ENCODE measurements around the gene HK2.
A peak's percentile ranks its signal among the peaks of the same experiment; 100 is the strongest.

HK2 gene

DNA sequence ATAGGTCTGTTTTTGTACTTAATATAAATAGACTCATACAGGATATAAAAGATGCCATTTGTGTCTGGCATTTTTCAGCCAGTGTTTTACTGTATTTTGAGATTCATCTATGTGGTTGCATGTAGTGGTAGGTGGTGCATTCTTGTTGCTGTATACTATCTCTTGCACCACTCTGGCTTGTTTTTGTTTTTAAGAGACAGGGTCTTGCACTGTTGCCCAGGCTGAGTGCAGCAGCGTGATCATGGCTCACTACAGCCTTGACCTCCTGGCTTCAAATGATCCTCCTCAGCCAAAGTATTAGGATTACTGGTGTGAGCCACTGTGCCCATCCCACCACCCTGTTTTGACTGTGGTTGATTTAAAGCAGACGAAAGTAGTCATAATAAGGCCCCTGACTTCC is 12.6 kb downstream of the HK2 start:
- Histone ChIP-seq H3K4me1 (ENCODE audit: low read length) (peaks cover 76% of the 10 kb centered on the region), H4K20me1 (ENCODE audit: insufficient read depth, low read length) (no peaks in the 10 kb centered on the region), H3K79me2 (ENCODE audit: low read length) (peaks cover 90% of the 10 kb centered on the region)

DNA sequence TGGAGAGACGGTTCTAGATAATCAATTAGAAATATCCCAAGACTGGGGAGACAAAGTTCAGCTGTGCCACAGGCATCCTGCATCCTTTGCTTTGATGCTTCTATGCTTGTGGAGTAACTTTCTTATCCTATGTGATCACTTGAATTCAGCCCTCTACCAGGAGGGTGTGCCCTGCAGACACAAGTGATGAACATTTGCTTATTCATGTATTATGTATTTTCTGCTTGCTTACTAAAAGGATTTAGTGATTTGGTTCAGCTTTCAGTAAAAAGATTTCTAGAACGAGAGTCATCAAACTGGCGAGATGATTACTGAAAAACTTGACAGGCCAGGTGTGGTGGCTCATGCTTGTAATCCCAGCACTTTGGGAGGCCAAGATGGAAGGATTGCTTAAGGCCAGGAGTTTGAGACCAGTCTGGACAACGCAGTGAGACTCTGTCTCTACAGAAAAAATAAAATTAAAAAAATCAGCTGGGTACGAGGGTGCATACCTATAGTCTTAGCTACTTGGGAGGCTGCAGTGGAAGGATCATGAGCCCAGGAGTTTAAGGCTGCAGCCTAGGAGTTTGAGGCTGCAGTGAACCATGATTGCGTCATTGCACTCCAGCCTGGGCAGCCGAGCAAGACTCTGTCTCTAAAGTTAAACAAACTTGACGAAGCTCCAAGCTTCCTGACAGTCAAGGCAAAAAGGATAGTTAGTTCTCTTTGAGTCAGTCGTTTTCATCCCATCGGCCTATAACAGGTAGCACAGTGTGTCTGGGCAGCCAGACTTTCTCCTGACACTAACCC is 13.3 kb downstream of the HK2 start:
- H3K4me3 ChIP-seq (ENCODE audit: low read length): no peak overlapping the region
- no peak overlapping the region for H3K4me2 ChIP-seq (ENCODE audit: low read depth, low read length)
- no peak for TF ChIP-seq EZH2phosphoT487 (IDR thresholded peaks at IDR 0.05; ENCODE audit: low read length)
- TF ChIP-seq EZH2 (optimal IDR thresholded peaks at IDR 0.05; ENCODE audit: low read depth, low read length): no peak
- TF ChIP-seq, protein P1, sequence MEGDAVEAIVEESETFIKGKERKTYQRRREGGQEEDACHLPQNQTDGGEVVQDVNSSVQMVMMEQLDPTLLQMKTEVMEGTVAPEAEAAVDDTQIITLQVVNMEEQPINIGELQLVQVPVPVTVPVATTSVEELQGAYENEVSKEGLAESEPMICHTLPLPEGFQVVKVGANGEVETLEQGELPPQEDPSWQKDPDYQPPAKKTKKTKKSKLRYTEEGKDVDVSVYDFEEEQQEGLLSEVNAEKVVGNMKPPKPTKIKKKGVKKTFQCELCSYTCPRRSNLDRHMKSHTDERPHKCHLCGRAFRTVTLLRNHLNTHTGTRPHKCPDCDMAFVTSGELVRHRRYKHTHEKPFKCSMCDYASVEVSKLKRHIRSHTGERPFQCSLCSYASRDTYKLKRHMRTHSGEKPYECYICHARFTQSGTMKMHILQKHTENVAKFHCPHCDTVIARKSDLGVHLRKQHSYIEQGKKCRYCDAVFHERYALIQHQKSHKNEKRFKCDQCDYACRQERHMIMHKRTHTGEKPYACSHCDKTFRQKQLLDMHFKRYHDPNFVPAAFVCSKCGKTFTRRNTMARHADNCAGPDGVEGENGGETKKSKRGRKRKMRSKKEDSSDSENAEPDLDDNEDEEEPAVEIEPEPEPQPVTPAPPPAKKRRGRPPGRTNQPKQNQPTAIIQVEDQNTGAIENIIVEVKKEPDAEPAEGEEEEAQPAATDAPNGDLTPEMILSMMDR (IDR thresholded peaks at IDR 0.05; ENCODE audit: low read length): no peak
- DNase-seq: no peak
- peaks cover 35% of the 10 kb centered on the region for H3F3A ChIP-seq (ENCODE audit: insufficient read depth, low read length)
- H2AFZ ChIP-seq (ENCODE audit: low read length): no peak overlapping the region
- H3K79me2 ChIP-seq (ENCODE audit: low read length): peaks cover 90% of the 10 kb centered on the region
- H3K9me2 ChIP-seq (replicated peaks; ENCODE audit: insufficient read depth, low read length): no peaks in the 10 kb centered on the region
- no peaks in the 10 kb centered on the region for H4K20me1 ChIP-seq (ENCODE audit: insufficient read depth, low read length)
- no peaks in the 10 kb centered on the region for H3K36me3 ChIP-seq (replicated peaks; ENCODE audit: insufficient read depth, low read length)
- no peaks in the 10 kb centered on the region for H3K9me3 ChIP-seq (replicated peaks; ENCODE audit: insufficient read depth, low read length)
- H3K27ac ChIP-seq (ENCODE audit: low read length): no peak overlapping the region
- H3K9ac ChIP-seq (ENCODE audit: low read length): no peak overlapping the region
- H3K27me3 ChIP-seq (replicated peaks; ENCODE audit: insufficient read depth, low read length): no peaks in the 10 kb centered on the region
- peaks cover 78% of the 10 kb centered on the region for H3K4me1 ChIP-seq (ENCODE audit: low read length)

More for the DNA sequence above, 12.6 kb downstream of the HK2 start:
- no peak for DNase-seq
- Histone ChIP-seq H3K36me3 (replicated peaks; ENCODE audit: insufficient read depth, low read length) (no peaks in the 10 kb centered on the region), H3K9me2 (replicated peaks; ENCODE audit: insufficient read depth, low read length) (no peaks in the 10 kb centered on the region), H3K27ac (ENCODE audit: low read length) (no peak overlapping the region), H3K27me3 (replicated peaks; ENCODE audit: insufficient read depth, low read length) (no peaks in the 10 kb centered on the region), H2AFZ (ENCODE audit: low read length) (no peak overlapping the region), H3K4me2 (ENCODE audit: low read depth, low read length) (no peak overlapping the region), H3K4me3 (ENCODE audit: low read length) (no peak overlapping the region), H3K9me3 (replicated peaks; ENCODE audit: insufficient read depth, low read length) (no peaks in the 10 kb centered on the region), H3K9ac (ENCODE audit: low read length) (no peak overlapping the region), H3F3A (ENCODE audit: insufficient read depth, low read length) (peaks cover 35% of the 10 kb centered on the region)
- TF ChIP-seq, protein P1 (IDR thresholded peaks at IDR 0.05; ENCODE audit: low read length): no peak
- TF ChIP-seq EZH2 (optimal IDR thresholded peaks at IDR 0.05; ENCODE audit: low read depth, low read length) (no peak), EZH2phosphoT487 (IDR thresholded peaks at IDR 0.05; ENCODE audit: low read length) (no peak)

DNA sequence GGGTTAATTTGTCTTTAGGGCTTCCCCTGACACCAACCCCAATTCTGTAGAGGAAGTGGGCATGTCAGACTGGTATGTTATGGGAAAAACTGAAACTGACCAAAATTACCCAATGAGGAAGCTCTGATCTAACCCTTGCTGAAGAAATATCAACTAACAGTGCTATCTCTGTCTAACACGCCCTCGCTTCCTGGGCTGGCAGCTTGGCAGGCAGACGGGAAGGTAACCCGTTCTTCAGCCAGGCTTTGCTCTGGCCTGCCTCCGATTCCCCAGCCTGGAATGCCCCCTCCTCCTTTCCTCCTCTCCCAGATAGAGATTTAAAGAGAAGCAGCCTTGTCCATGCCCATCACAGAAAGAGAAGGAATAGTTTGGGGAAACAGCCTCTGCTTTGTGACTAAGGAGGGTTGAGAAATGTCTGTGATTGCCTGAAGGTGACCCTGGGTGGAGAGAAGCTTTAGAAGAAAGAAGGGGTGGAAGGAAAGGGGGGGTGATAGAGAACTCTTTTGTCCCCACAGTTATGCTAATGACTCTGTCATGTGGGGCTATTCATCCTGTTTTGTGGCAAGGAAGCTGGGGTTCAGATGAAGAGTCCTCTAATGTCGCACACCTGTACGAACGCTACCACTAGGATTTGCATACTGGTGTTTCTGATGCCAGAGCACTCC is 15.4 kb downstream of the HK2 start:
- Histone ChIP-seq H3K9ac (ENCODE audit: low read length) (peak overlapping the region; percentile 66), H3K9me2 (replicated peaks; ENCODE audit: insufficient read depth, low read length) (no peaks in the 10 kb centered on the region), H3K9me3 (replicated peaks; ENCODE audit: insufficient read depth, low read length) (no peaks in the 10 kb centered on the region), H3K4me3 (ENCODE audit: low read length) (peak overlapping the region; percentile 59), H3K4me2 (ENCODE audit: low read depth, low read length) (peak overlapping the region; percentile 97), H3K36me3 (replicated peaks; ENCODE audit: insufficient read depth, low read length) (no peaks in the 10 kb centered on the region), H3K4me1 (ENCODE audit: low read length) (peaks cover 62% of the 10 kb centered on the region), H3K79me2 (ENCODE audit: low read length) (peaks cover 92% of the 10 kb centered on the region), H3F3A (ENCODE audit: insufficient read depth, low read length) (peaks cover 25% of the 10 kb centered on the region), H4K20me1 (ENCODE audit: insufficient read depth, low read length) (no peaks in the 10 kb centered on the region; the same call in 1 of the 2 replicates), H2AFZ (ENCODE audit: low read length) (peak overlapping the region; percentile 33; the same call in 1 of the 2 replicates), H3K27me3 (replicated peaks; ENCODE audit: insufficient read depth, low read length) (no peaks in the 10 kb centered on the region), H3K27ac (ENCODE audit: low read length) (peak overlapping the region; percentile 96)
- TF ChIP-seq, protein P1 (IDR thresholded peaks at IDR 0.05; ENCODE audit: low read length): no peak
- TF ChIP-seq EZH2phosphoT487 (IDR thresholded peaks at IDR 0.05; ENCODE audit: low read length): no peak
- TF ChIP-seq EZH2 (optimal IDR thresholded peaks at IDR 0.05; ENCODE audit: low read depth, low read length): no peak
- peak; percentile 89 for DNase-seq

All from MM.1S (cell line).